ENCODE measurements around the gene PLAAT3. TPM values are rescaled to one million over a fixed set of nuclear protein-coding genes. Genes with fewer than 3 reads are reported as not detected.
A peak's percentile ranks its signal among the peaks of the same experiment; 100 is the strongest.

Gene PLAAT3
- total and polyA plus RNA-seq, 2 of the 8 experiments (the other 6 are each of a cell fraction or from before 2014, with no cell fraction given), result 109 to 190 TPM

GRCh38 chr11:63563201-63564055 is 50.8 kb downstream of the PLAAT3 start, which contains the start of gene PLAAT2:
Gene PLAAT2 (minus strand): TSS chr11:63563379. CDS start chr11:63563324, 55 bp downstream.
- Histone ChIP-seq H3K79me1 (ENCODE audit: low read depth, low read length) (no peaks in the 10 kb centered on the region), H3K9me3 (ENCODE audit: insufficient read depth in 2 of 2, low read depth in 1 of 2, low read length in 1 of 2) (no peaks in the 10 kb centered on the region), H4K8ac (ENCODE audit: extremely low read depth, insufficient read depth, low read length) (no peak within 1 kb of the TSS), H2AK5ac (ENCODE audit: low read depth, low read length) (no peak within 1 kb of the TSS), H4K5ac (ENCODE audit: insufficient read length, low read depth, low read length) (no peak within 1 kb of the TSS), H4K91ac (replicated peaks; ENCODE audit: insufficient read length, low read length) (no peak within 1 kb of the TSS), H3K4me3 (ENCODE audit: extremely low read depth in 1 of 4, insufficient read depth in 2 of 4, low read depth in 3 of 4, low read length in 4 of 4) (no peak within 1 kb of the TSS), H3K4me2 (ENCODE audit: insufficient read depth in 1 of 2, low read depth in 2 of 2, low read length in 2 of 2) (no peak within 1 kb of the TSS), H2BK15ac (ENCODE audit: low read length) (no peak within 1 kb of the TSS), H3K23ac (ENCODE audit: insufficient read length) (no peak within 1 kb of the TSS), H3K18ac (ENCODE audit: extremely low read depth, low read length) (0 out of 2 replicates have a peak within 1 kb of the TSS, but pooled peaks have one; percentile 38), H3K9ac (replicated peaks in 1 of 4; ENCODE audit: extremely low read depth in 1 of 4, low read depth in 3 of 4, low read length in 3 of 4) (no peak within 1 kb of the TSS), H4K20me1 (replicated peaks in 1 of 2; ENCODE audit: control insufficient read depth in 1 of 2, insufficient read depth in 2 of 2, low read length in 2 of 2) (no peaks in the 10 kb centered on the region), H3K14ac (ENCODE audit: insufficient read length) (no peak within 1 kb of the TSS), H3K4me1 (replicated peaks in 1 of 4; ENCODE audit: control insufficient read depth in 3 of 4, insufficient read depth in 4 of 4, low read length in 3 of 4) (peaks cover 0 to 5% (median 3%) of the 10 kb centered on the region in 4 experiments; a peak in 3 of 7 replicates), H3K79me2 (ENCODE audit: control insufficient read depth in 1 of 2, insufficient read depth in 2 of 2, low read length in 2 of 2) (no peaks in the 10 kb centered on the region), H3K56ac (replicated peaks; ENCODE audit: insufficient read length, low read depth, low read length) (no peak within 1 kb of the TSS), H2AFZ (ENCODE audit: low read length) (no peak within 1 kb of the TSS), H2BK5ac (ENCODE audit: low read depth, low read length) (no peak within 1 kb of the TSS), H3K36me3 (ENCODE audit: control insufficient read depth in 2 of 4, insufficient read depth in 4 of 4, low read length in 3 of 4) (no peaks in the 10 kb centered on the region), H2BK120ac (replicated peaks; ENCODE audit: low read depth, low read length) (no peak within 1 kb of the TSS), H3K23me2 (ENCODE audit: low read depth, low read length) (no peaks in the 10 kb centered on the region; the same call in 1 of the 2 replicates), H3K4ac (replicated peaks; ENCODE audit: insufficient read length, low read depth, low read length) (no peak within 1 kb of the TSS), H2BK12ac (ENCODE audit: low read depth, low read length) (no peak within 1 kb of the TSS; the same call in 1 of the 2 replicates), H3K27ac (ENCODE audit: low read depth, low read length) (no peak within 1 kb of the TSS), H2BK20ac (ENCODE audit: low read length) (peak within 1 kb of the TSS; percentile 34; the same call in 1 of the 2 replicates), H3K27me3 (replicated peaks in 1 of 4; ENCODE audit: control insufficient read depth in 3 of 4, extremely low read depth in 1 of 4, insufficient read depth in 3 of 4, low read length in 3 of 4) (no peaks in the 10 kb centered on the region)
- 96% methylated on average over 10 of the region's 13 CpGs; no CpG with 5 or more reads in 1 of the 2 experiments for WGBS, 2 experiments (ENCODE audit: extremely low coverage in 1 of 2, insufficient coverage in 1 of 2, insufficient read length in 1 of 2, insufficient replicate concordance in 2 of 2, low coverage in 1 of 2, low lambda C conversion rate in 2 of 2, missing lambda C conversion rate in 1 of 2)
- CTCF ChIA-PET (ENCODE audit: partially characterized antibody), result interaction anchor here (0.6 to 1.1 kb wide), 2 partner anchors 12 to 91 kb away, joined by 3 to 4 read pairs; no protein-coding TSS in a partner anchor
- FAIRE-seq (no peak), DNase-seq (ENCODE audit: low read depth in 1 of 2, low spot score in 2 of 2) (peak in 1 of 2 experiments; percentile 22)
- POLR2A ChIA-PET (ENCODE audit: partially characterized antibody), result interaction anchor here (1.2 to 3.7 kb wide), 2 partner anchors 10 to 758 kb away, joined by 3 to 12 read pairs; no protein-coding TSS in a partner anchor
- TF ChIP-seq RBBP5 (IDR thresholded peaks at IDR 0.05; ENCODE audit: borderline replicate concordance, low read depth, low read length), result no peak
- TF ChIP-seq GTF2F1 (IDR thresholded peaks at IDR 0.05; ENCODE audit: borderline replicate concordance, low read depth, low read length), result no peak
- no peak for TF ChIP-seq TCF12 (IDR thresholded peaks at IDR 0.05; ENCODE audit: low read depth, low read length)
- TF ChIP-seq NANOG (IDR thresholded peaks at IDR 0.05; ENCODE audit: insufficient read depth, low read depth, low read length, poor library complexity, severe bottlenecking), result no peak
- TF ChIP-seq BCL11A (IDR thresholded peaks at IDR 0.05; ENCODE audit: low read depth in 2 of 2, low read length in 2 of 2), result no peak
- TF ChIP-seq SIRT6 (IDR thresholded peaks at IDR 0.05; ENCODE audit: low read length), result no peak
- no peak for TF ChIP-seq TAF7 (optimal IDR thresholded peaks at IDR 0.05; ENCODE audit: borderline replicate concordance, low read depth, low read length)
- TF ChIP-seq JUND (IDR thresholded peaks at IDR 0.05; ENCODE audit: low read length), result no peak
- no peak for TF ChIP-seq CREB1 (IDR thresholded peaks at IDR 0.05)
- no peak for TF ChIP-seq SRF (IDR thresholded peaks at IDR 0.05; ENCODE audit: low read depth, low read length)
